Measurements from ENCODE around the gene NPTN.

Gene NPTN

GRCh38 chr15:73518876-73519733 lies 114.1 kb downstream of the NPTN start:
- no peaks in the 10 kb centered on the region for H3K9me3 ChIP-seq (ENCODE audit: severe bottlenecking)
- no peaks in the 10 kb centered on the region for H3K36me3 ChIP-seq
- no peaks in the 10 kb centered on the region for H3K27me3 ChIP-seq (ENCODE audit: insufficient read depth, low read depth, severe bottlenecking)
- H3K27ac ChIP-seq = no peak overlapping the region
- no peak overlapping the region for H3K4me3 ChIP-seq (ENCODE audit: low read depth, low read length)
- no peak for TF ChIP-seq CTCF (IDR thresholded peaks at IDR 0.05; ENCODE audit: low read depth, low read length)
- no peak for DNase-seq

GRCh38 chr15:73518180-73518862 lies 114.9 kb downstream of the NPTN start:
- no peak for DNase-seq
- no peaks in the 10 kb centered on the region for H3K9me3 ChIP-seq (ENCODE audit: severe bottlenecking)
- no peaks in the 10 kb centered on the region for H3K36me3 ChIP-seq
- no peak overlapping the region for H3K4me3 ChIP-seq (ENCODE audit: low read depth, low read length)
- H3K27me3 ChIP-seq (ENCODE audit: insufficient read depth, low read depth, severe bottlenecking) = no peaks in the 10 kb centered on the region
- H3K27ac ChIP-seq = no peak overlapping the region
- TF ChIP-seq CTCF (IDR thresholded peaks at IDR 0.05; ENCODE audit: low read depth, low read length) = no peak

GRCh38 chr15:73517566-73517965 lies 115.6 kb downstream of the NPTN start:
- TF ChIP-seq CTCF (IDR thresholded peaks at IDR 0.05; ENCODE audit: low read depth, low read length) = no peak
- Histone ChIP-seq H3K27ac (no peak overlapping the region), H3K27me3 (ENCODE audit: insufficient read depth, low read depth, severe bottlenecking) (no peaks in the 10 kb centered on the region), H3K4me3 (ENCODE audit: low read depth, low read length) (no peak overlapping the region), H3K9me3 (ENCODE audit: severe bottlenecking) (no peaks in the 10 kb centered on the region), H3K36me3 (no peaks in the 10 kb centered on the region)
- DNase-seq = no peak

- Histone ChIP-seq H3K9me3 (ENCODE audit: severe bottlenecking) (no peaks in the 10 kb centered on the region), H3K27ac (no peak overlapping the region), H3K4me3 (ENCODE audit: low read depth, low read length) (no peak overlapping the region), H3K27me3 (ENCODE audit: insufficient read depth, low read depth, severe bottlenecking) (no peaks in the 10 kb centered on the region), H3K36me3 (no peaks in the 10 kb centered on the region)
- no peak for TF ChIP-seq CTCF (IDR thresholded peaks at IDR 0.05; ENCODE audit: low read depth, low read length)
- DNase-seq = no peak
Measured at GRCh38 chr15:73515527-73515926, 117.7 kb downstream of the NPTN start.
